HCT116 (cell line): ENCODE data around the gene SERPINB13. TPM values are rescaled to one million over a fixed set of nuclear protein-coding genes. Genes with fewer than 3 reads are reported as not detected.

Experiments
- ATAC-seq: fragments of 200-7000 bp; cut with Tn5 transposase; 2 replicates; pipeline ENCODE4 v1.9.1; 2020; ENCODE audit warnings: mild to moderate bottlenecking, moderate library complexity
- BruUV-seq: library from RNA; stranded (reverse); fragments of 400-500 nt; replicated peaks from 2 replicates; lab custom pipeline; 2021; lab: Mats Ljungman, UMichigan
- CTCF ChIA-PET: fragments of 300-600 bp; sonication (Branson Sonifier 250); formaldehyde crosslinking; loops from one replicate; lab custom pipeline; 2021; ENCODE audit warnings: antibody characterized with exemption; lab: Charles Lee
- POLR2A ChIA-PET: fragments of 300-600, 350-600 bp; sonication (Branson Sonifier 250); formaldehyde crosslinking; loops from one replicate; lab custom pipeline; 2021; ENCODE audit warnings: antibody characterized with exemption; lab: Charles Lee
- RAD21 ChIA-PET, 2 experiments: fragments of 300-600 bp; sonication (Branson Sonifier 250); formaldehyde crosslinking; loops; one replicate each; lab custom pipeline; 2023; ENCODE audit warnings: low total read pairs in 2 of 2; ENCODE audit not compliant: uncharacterized antibody in 2 of 2, unreplicated experiment in 2 of 2, low non-redundant PET in 1 of 2; lab: Charles Lee
- DNase-seq: peaks from one replicate; pipeline ENCODE4 v3.0.0-alpha.2; 2010; ENCODE audit warnings: low read depth, low spot score
- H2AFZ ChIP-seq: fragments of 200-600 bp; shearing (Covaris generic), sonication (generic); 2 replicates; pipeline ENCODE4 v1.6.1; 2017; ENCODE audit warnings: low read depth, mixed run types, mixed read lengths, antibody characterized with exemption, low read length; ENCODE audit not compliant: poor library complexity, severe bottlenecking
- H3K27ac ChIP-seq: 2 replicates; pipeline ENCODE4 v1.5.1; 2012; ENCODE audit warnings: low read depth, low read length
- H3K27me3 ChIP-seq: fragments of 200-600 bp; sonication (generic); 2 replicates; pipeline ENCODE4 v1.6.1; 2016; ENCODE audit warnings: mixed run types, low read length, mixed read lengths; ENCODE audit not compliant: insufficient read depth
- H3K36me3 ChIP-seq, 2 experiments: fragments of 200-500 bp in 1 of 2; fragments of 200-600 bp in 1 of 2; sonication (Bioruptor generic) in 1 of 2; sonication (generic) in 1 of 2; 2 replicates each; pipeline versions ENCODE4 v1.5.1 to v1.6.1; 2014 to 2016; ENCODE audit warnings: low read length in 2 of 2, inconsistent platforms in 1 of 2, mixed read lengths in 1 of 2, mixed run types in 1 of 2; ENCODE audit not compliant: insufficient read depth in 2 of 2, control insufficient read depth in 1 of 2
- H3K4me1 ChIP-seq, 2 experiments: fragments of 200-600 bp in 1 of 2; sonication (generic) in 1 of 2; 2 replicates each; pipeline versions ENCODE4 v1.5.1 to v1.6.1; 2012 to 2017; ENCODE audit warnings: low read length in 2 of 2, inconsistent platforms in 1 of 2, mild to moderate bottlenecking in 1 of 2, mixed read lengths in 1 of 2, mixed run types in 1 of 2, moderate library complexity in 1 of 2; ENCODE audit not compliant: insufficient read depth in 2 of 2, control insufficient read depth in 1 of 2
- H3K4me2 ChIP-seq: fragments of 200-600 bp; sonication (generic); 2 replicates; pipeline ENCODE4 v1.6.1; 2017; ENCODE audit warnings: mixed run types, low read length, mixed read lengths
- H3K4me3 ChIP-seq, 2 experiments: fragments of 200-600 bp in 1 of 2; sonication (generic) in 1 of 2; replicated peaks in 1 of 2; 2 replicates each; pipeline ENCODE4 v1.5.1; 2011 to 2016; ENCODE audit warnings: low read length in 2 of 2, control low read depth in 1 of 2, low read depth in 1 of 2, mild to moderate bottlenecking in 1 of 2, mixed read lengths in 1 of 2, mixed run types in 1 of 2
- H3K79me2 ChIP-seq: fragments of 200-600 bp; sonication (generic); 2 replicates; pipeline ENCODE4 v1.6.1; 2017; ENCODE audit warnings: mild to moderate bottlenecking, mixed run types, low read length, moderate library complexity, mixed read lengths; ENCODE audit not compliant: insufficient read depth
- H3K9ac ChIP-seq: fragments of 200-600 bp; sonication (generic); 2 replicates; pipeline ENCODE4 v1.6.1; 2016; ENCODE audit warnings: low read length, mixed read lengths
- H3K9me2 ChIP-seq: fragments of 200-600 bp; sonication (generic), shearing (Covaris generic); 2 replicates; pipeline ENCODE4 v1.6.1; 2017; ENCODE audit warnings: mixed run types, mild to moderate bottlenecking, moderate library complexity; ENCODE audit not compliant: insufficient read depth
- H3K9me3 ChIP-seq, 2 experiments: fragments of 200-500 bp in 1 of 2; fragments of 200-600 bp in 1 of 2; sonication (Bioruptor generic) in 1 of 2; sonication (generic) in 1 of 2; 2 replicates each; pipeline ENCODE4 v1.6.1; 2014 to 2017; ENCODE audit warnings: low read length in 2 of 2, mixed read lengths in 2 of 2, inconsistent platforms in 1 of 2, low read depth in 1 of 2, mild to moderate bottlenecking in 1 of 2, mixed run types in 1 of 2, moderate library complexity in 1 of 2; ENCODE audit not compliant: control insufficient read depth in 1 of 2, insufficient read depth in 1 of 2
- H4K20me1 ChIP-seq: fragments of 200-600 bp; sonication (generic), shearing (Covaris generic); 2 replicates; pipeline ENCODE4 v1.6.1; 2017; ENCODE audit warnings: mixed run types, mild to moderate bottlenecking, moderate library complexity; ENCODE audit not compliant: insufficient read depth
- ELF1 ChIP-seq: IDR thresholded peaks from 2 replicates; pipeline ENCODE4 v1.6.1; 2012; ENCODE audit warnings: low read depth, borderline replicate concordance
- EZH2 ChIP-seq: fragments of 200-600 bp; sonication (generic); IDR thresholded peaks from 2 replicates; pipeline ENCODE4 v1.6.1; 2017; ENCODE audit warnings: antibody characterized with exemption, mixed run types
- FOSL1 ChIP-seq: IDR thresholded peaks from 2 replicates; pipeline ENCODE4 v1.6.1; 2012; ENCODE audit warnings: low read depth
- POLR2A ChIP-seq: IDR thresholded peaks from 2 replicates; pipeline ENCODE4 v1.7.0; 2011; ENCODE audit warnings: borderline replicate concordance; ENCODE audit not compliant: insufficient read depth, insufficient read length; ENCODE audit errors: extremely low read depth
- POLR2AphosphoS5 ChIP-seq: IDR thresholded peaks from 2 replicates; pipeline ENCODE4 v1.6.1; 2011; ENCODE audit warnings: mild to moderate bottlenecking, low read depth, low read length, moderate library complexity
- RAD21 ChIP-seq: IDR thresholded peaks from 2 replicates; pipeline ENCODE4 v1.6.1; 2012; ENCODE audit warnings: low read depth, mild to moderate bottlenecking
- SIN3A ChIP-seq: IDR thresholded peaks from 2 replicates; pipeline ENCODE4 v1.6.1; 2012; ENCODE audit warnings: low read depth
- SRF ChIP-seq: IDR thresholded peaks from 2 replicates; pipeline ENCODE4 v1.6.1; 2012; ENCODE audit warnings: low read depth
- TCF7L2 ChIP-seq: IDR thresholded peaks from 2 replicates; pipeline ENCODE4 v1.7.0; 2011; ENCODE audit warnings: borderline replicate concordance, inconsistent platforms; ENCODE audit not compliant: insufficient read depth, insufficient read length; ENCODE audit errors: extremely low read depth
- ZFX ChIP-seq: fragments of 450-650 bp; IDR thresholded peaks from 2 replicates; pipeline ENCODE4 v1.6.1; 2017
- ZNF274 ChIP-seq: fragments of 200-500 bp; sonication (Bioruptor generic); IDR thresholded peaks from 2 replicates; pipeline ENCODE4 v1.6.1; 2014; ENCODE audit warnings: mild to moderate bottlenecking, low read depth, low read length, inconsistent platforms
- intact Hi-C: fragments of 100-400 bp; cut with micrococcal nuclease; formaldehyde crosslinking; loops from 2 replicates; pipeline ENCODE4 v1.10.0; 2022
- total RNA-seq: library from RNA; stranded (reverse); gene quantifications from one replicate; pipeline ENCODE4 v1.2.1, GENCODE V29; 2021; ENCODE audit not compliant: unreplicated experiment
- TF ChIP-seq, protein P1 (sequence below), 3 experiments: fragments of 200-600 bp in 1 of 3; sonication (generic) in 1 of 3; IDR thresholded peaks in 2 of 3; conservative IDR thresholded peaks in 1 of 3; 2 replicates each; pipeline ENCODE4 v1.5.1; 2012 to 2017; ENCODE audit warnings: low read depth in 2 of 3, low read length in 2 of 3, antibody characterized with exemption in 1 of 3, borderline replicate concordance in 1 of 3, control low read depth in 1 of 3, mild to moderate bottlenecking in 1 of 3, mixed read lengths in 1 of 3, mixed run types in 1 of 3, moderate library complexity in 1 of 3; ENCODE audit not compliant: insufficient read depth in 1 of 3
- TF ChIP-seq, protein P2 (sequence below): IDR thresholded peaks from 2 replicates; pipeline ENCODE4 v1.6.1; 2012

Gene SERPINB13
- total RNA-seq, 1 experiment from 2014 or later = 0.07 TPM

DNA sequence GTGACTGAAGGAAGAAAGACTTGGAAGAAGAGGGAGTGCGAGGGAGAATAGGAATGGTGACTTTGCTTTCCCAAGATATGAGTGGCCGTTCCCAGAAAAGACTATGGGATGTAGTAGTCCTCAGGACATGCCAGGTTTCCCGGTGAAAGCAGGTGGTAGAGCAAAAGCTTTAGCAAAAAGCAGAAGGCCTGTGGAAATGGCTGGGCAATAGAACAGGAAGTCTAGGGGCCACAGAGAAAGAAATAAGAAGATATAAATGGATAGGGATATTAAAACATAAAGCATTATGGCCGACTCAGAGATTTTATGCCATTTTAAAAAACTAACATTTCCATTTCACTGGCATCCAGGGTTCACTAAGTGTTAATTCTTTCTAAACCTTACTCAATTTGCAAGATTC lies 1.2 kb upstream of the SERPINB13 start:
- TF ChIP-seq SIN3A = no peak
- TF ChIP-seq, protein P1, sequence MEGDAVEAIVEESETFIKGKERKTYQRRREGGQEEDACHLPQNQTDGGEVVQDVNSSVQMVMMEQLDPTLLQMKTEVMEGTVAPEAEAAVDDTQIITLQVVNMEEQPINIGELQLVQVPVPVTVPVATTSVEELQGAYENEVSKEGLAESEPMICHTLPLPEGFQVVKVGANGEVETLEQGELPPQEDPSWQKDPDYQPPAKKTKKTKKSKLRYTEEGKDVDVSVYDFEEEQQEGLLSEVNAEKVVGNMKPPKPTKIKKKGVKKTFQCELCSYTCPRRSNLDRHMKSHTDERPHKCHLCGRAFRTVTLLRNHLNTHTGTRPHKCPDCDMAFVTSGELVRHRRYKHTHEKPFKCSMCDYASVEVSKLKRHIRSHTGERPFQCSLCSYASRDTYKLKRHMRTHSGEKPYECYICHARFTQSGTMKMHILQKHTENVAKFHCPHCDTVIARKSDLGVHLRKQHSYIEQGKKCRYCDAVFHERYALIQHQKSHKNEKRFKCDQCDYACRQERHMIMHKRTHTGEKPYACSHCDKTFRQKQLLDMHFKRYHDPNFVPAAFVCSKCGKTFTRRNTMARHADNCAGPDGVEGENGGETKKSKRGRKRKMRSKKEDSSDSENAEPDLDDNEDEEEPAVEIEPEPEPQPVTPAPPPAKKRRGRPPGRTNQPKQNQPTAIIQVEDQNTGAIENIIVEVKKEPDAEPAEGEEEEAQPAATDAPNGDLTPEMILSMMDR (IDR thresholded peaks at IDR 0.05 in 2 of 3, conservative IDR thresholded peaks at IDR 0.05 in 1 of 3; ENCODE audit: borderline replicate concordance in 1 of 3, insufficient read depth in 1 of 3, low read depth in 2 of 3, low read length in 2 of 3) = no peak
- TF ChIP-seq POLR2AphosphoS5 = no peak
- TF ChIP-seq POLR2A = no peak
- no peak for TF ChIP-seq SRF
- TF ChIP-seq RAD21 = no peak
- TF ChIP-seq ELF1 = no peak
- TF ChIP-seq, protein P2, sequence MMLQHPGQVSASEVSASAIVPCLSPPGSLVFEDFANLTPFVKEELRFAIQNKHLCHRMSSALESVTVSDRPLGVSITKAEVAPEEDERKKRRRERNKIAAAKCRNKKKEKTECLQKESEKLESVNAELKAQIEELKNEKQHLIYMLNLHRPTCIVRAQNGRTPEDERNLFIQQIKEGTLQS = no peak
- no peak for TF ChIP-seq ZFX
- TF ChIP-seq TCF7L2 = no peak
- TF ChIP-seq FOSL1 = no peak
- no peak for TF ChIP-seq EZH2
- TF ChIP-seq ZNF274 = no peak
- TF ChIP-seq, all 23 proteins: peak for 0
- H3K27me3 ChIP-seq = no peaks in the 10 kb centered on the region
- CTCF ChIA-PET = no interaction called here
- no peak overlapping the region for H3K27ac ChIP-seq
- H3K4me2 ChIP-seq = no peak overlapping the region
- intact Hi-C loops = no loop called here
- H3K79me2 ChIP-seq = no peaks in the 10 kb centered on the region
- H3K9me3 ChIP-seq = no peaks in the 10 kb centered on the region
- BruUV-seq = no TSS peak
- no peak overlapping the region for H3K9ac ChIP-seq
- POLR2A ChIA-PET = no interaction called here
- no peaks in the 10 kb centered on the region for H3K9me2 ChIP-seq
- peaks cover 0 to 6% of the 10 kb centered on the region in 2 experiments; a peak in 1 of 4 replicates for H3K4me1 ChIP-seq
- no peaks in the 10 kb centered on the region for H4K20me1 ChIP-seq
- RAD21 ChIA-PET = no interaction called here
- DNase-seq (no peak), ATAC-seq (no peak)
- H3K4me3 ChIP-seq = no peak overlapping the region
- no peak overlapping the region for H2AFZ ChIP-seq
- no peaks in the 10 kb centered on the region for H3K36me3 ChIP-seq
